GM23248 (cell line): ENCODE data around the gene ANKRD50. TPM values are rescaled to one million over a fixed set of nuclear protein-coding genes. Genes with fewer than 3 reads are reported as not detected.

ENCODE experiments used
- DNase-seq: peaks from one replicate; pipeline ENCODE4 v3.0.0-alpha.2; 2015
- H2AFZ ChIP-seq: fragments of 200-600 bp; sonication (generic); 2 replicates; pipeline ENCODE4 v1.6.1; 2016; ENCODE audit warnings: antibody characterized with exemption
- H3F3A ChIP-seq: fragments of 200-600 bp; sonication (generic); 2 replicates; pipeline ENCODE4 v1.6.1; 2016; ENCODE audit warnings: mild to moderate bottlenecking, antibody characterized with exemption, mixed run types; ENCODE audit not compliant: insufficient read depth
- H3K27ac ChIP-seq: fragments of 200-600 bp; sonication (generic); 2 replicates; pipeline ENCODE4 v1.5.1; 2016; ENCODE audit warnings: mild to moderate bottlenecking
- H3K27me3 ChIP-seq: fragments of 200-600 bp; sonication (generic); replicated peaks from 2 replicates; pipeline ENCODE4 v1.6.1; 2016; ENCODE audit warnings: mild to moderate bottlenecking; ENCODE audit not compliant: insufficient read depth
- H3K36me3 ChIP-seq: fragments of 200-600 bp; sonication (generic); 2 replicates; pipeline ENCODE4 v1.6.1; 2016; ENCODE audit warnings: low read depth, mild to moderate bottlenecking
- H3K4me1 ChIP-seq: fragments of 200-600 bp; sonication (generic); 2 replicates; pipeline ENCODE4 v1.6.1; 2016; ENCODE audit warnings: mild to moderate bottlenecking; ENCODE audit not compliant: insufficient read depth
- H3K4me2 ChIP-seq: fragments of 200-600 bp; sonication (generic); one replicate; pipeline ENCODE4 v1.6.1; 2016; ENCODE audit warnings: mild to moderate bottlenecking; ENCODE audit not compliant: unreplicated experiment
- H3K4me3 ChIP-seq: fragments of 200-600 bp; sonication (generic); 2 replicates; pipeline ENCODE4 v1.5.1; 2016; ENCODE audit warnings: mild to moderate bottlenecking
- H3K79me2 ChIP-seq: fragments of 200-600 bp; sonication (generic); 2 replicates; pipeline ENCODE4 v1.6.1; 2016; ENCODE audit warnings: mild to moderate bottlenecking; ENCODE audit not compliant: insufficient read depth
- H3K9ac ChIP-seq: fragments of 200-600 bp; sonication (generic); 2 replicates; pipeline ENCODE4 v1.6.1; 2016; ENCODE audit warnings: mild to moderate bottlenecking
- H3K9me2 ChIP-seq: fragments of 200-600 bp; sonication (generic); 2 replicates; pipeline ENCODE4 v1.6.1; 2016; ENCODE audit warnings: mixed run types, mild to moderate bottlenecking, moderate library complexity; ENCODE audit not compliant: insufficient read depth
- H3K9me3 ChIP-seq: fragments of 200-600 bp; sonication (generic); one replicate; pipeline ENCODE4 v1.6.1; 2017; ENCODE audit warnings: low read depth
- H4K20me1 ChIP-seq: fragments of 200-600 bp; sonication (generic); 2 replicates; pipeline ENCODE4 v1.6.0; 2016; ENCODE audit not compliant: insufficient read depth
- EZH2 ChIP-seq: fragments of 200-600 bp; sonication (generic); IDR thresholded peaks from 2 replicates; pipeline ENCODE4 v1.6.1; 2018; ENCODE audit warnings: antibody characterized with exemption, mild to moderate bottlenecking; ENCODE audit not compliant: insufficient read depth, poor library complexity, severe bottlenecking
- EZH2phosphoT487 ChIP-seq: fragments of 200-600 bp; sonication (generic); IDR thresholded peaks from 2 replicates; pipeline ENCODE4 v1.6.1; 2018; ENCODE audit warnings: antibody characterized with exemption, moderate library complexity, mild to moderate bottlenecking, low read depth; ENCODE audit not compliant: insufficient read depth
- WGBS, 2 experiments: methylation state at CpG; one replicate each; pipeline ENCODE4 v1.1.6; 2015 to 2017; ENCODE audit warnings: low lambda C conversion rate in 2 of 2, low coverage in 1 of 2; ENCODE audit errors: missing lambda C conversion rate in 2 of 2; 5-methylcytosine and 5-hydroxymethylcytosine counted together
- in situ Hi-C: fragments of 300-500 bp; cut with MboI; formaldehyde crosslinking; loops from 2 replicates; pipeline ENCODE4 v1.15.0; 2020
- polyA plus RNA-seq: library from polyadenylated mRNA; unstranded; fragments of >200 nt; fragmentation: Nextera tagmentation; extraction: Ambion mirVana; gene quantifications from 2 replicates; pipeline ENCODE4 v1.2.1, GENCODE V29; 2016
- total RNA-seq: library from RNA; depleted of rRNA; stranded (reverse); fragments of >200 nt; shearing (Covaris generic); gene quantifications from 2 replicates; pipeline ENCODE4 v1.2.3, GENCODE V29; 2014; rRNA removed

ANKRD50 gene, protein sequence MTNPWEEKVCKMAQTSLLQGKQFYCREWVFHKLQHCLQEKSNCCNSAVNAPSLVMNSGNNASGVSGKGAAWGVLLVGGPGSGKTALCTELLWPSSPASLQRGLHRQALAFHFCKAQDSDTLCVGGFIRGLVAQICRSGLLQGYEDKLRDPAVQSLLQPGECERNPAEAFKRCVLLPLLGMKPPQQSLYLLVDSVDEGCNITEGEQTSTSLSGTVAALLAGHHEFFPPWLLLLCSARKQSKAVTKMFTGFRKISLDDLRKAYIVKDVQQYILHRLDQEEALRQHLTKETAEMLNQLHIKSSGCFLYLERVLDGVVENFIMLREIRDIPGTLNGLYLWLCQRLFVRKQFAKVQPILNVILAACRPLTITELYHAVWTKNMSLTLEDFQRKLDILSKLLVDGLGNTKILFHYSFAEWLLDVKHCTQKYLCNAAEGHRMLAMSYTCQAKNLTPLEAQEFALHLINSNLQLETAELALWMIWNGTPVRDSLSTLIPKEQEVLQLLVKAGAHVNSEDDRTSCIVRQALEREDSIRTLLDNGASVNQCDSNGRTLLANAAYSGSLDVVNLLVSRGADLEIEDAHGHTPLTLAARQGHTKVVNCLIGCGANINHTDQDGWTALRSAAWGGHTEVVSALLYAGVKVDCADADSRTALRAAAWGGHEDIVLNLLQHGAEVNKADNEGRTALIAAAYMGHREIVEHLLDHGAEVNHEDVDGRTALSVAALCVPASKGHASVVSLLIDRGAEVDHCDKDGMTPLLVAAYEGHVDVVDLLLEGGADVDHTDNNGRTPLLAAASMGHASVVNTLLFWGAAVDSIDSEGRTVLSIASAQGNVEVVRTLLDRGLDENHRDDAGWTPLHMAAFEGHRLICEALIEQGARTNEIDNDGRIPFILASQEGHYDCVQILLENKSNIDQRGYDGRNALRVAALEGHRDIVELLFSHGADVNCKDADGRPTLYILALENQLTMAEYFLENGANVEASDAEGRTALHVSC (N-terminal part only)
- total RNA-seq (16.4 and 18.7 TPM in 2 replicates), polyA plus RNA-seq (5.4 and 6.2 TPM in 2 replicates)

DNA sequence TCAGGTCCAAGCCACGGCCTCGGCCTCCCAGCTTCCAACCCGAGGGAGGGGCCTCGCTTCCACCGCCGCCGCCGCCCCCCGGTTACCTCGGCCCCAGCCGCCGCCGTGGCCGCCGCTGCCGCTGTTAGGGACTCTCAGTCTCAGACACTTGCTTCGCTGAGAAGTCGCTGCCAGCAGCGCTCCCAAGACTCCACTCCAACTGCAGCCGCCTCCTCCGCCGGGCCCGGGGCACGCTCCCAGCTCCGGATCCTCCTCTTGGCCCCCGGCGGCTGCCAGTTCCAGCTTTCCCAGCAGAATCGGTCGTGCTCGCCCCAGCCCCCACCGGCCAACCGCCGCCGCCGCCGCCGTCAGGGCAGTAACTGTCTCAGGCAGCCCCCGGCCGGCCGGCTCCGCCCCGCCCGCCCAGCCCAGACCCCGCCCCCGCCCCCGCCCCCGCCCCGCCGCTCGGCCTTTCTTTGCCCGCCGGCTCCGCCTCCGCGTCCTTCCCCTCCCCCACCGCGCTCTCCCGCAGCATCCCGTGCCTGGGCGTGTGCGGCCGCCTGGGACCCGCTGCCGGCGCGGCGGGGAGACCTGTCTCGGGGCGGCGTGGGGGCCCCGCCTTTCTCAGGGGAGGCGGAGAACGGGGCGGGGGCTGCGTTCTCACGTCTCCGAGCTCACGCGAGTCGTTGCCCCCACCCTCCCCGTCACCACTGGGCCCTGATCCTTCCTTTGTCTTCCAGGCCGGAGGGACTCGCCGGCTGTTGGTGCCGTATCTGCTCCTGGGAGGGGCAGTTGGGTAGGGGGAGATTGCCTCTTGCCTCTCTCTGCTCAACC is at the start of gene ANKRD50:
ANKRD50 (minus strand) TSS at position 361 of the 813 bp plus-strand sequence. CDS start 2,221 bp downstream, outside the sequence.
- H3F3A ChIP-seq = peaks cover 30% of the 10 kb centered on the region
- H3K27me3 ChIP-seq = no peaks in the 10 kb centered on the region
- TF ChIP-seq EZH2phosphoT487 (no peak), EZH2 (no peak)
- H3K9me2 ChIP-seq = no peaks in the 10 kb centered on the region
- WGBS, 2 experiments = 1% methylated on average over 33 to 63 of the region's 85 CpGs
- H3K4me3 ChIP-seq = peak within 1 kb of the TSS; percentile 90
- H3K4me1 ChIP-seq = peaks cover 33% of the 10 kb centered on the region
- H3K79me2 ChIP-seq = peaks cover 43% of the 10 kb centered on the region
- peak within 1 kb of the TSS; percentile 97 for H2AFZ ChIP-seq
- H3K9ac ChIP-seq = peak within 1 kb of the TSS; percentile 98
- peak; percentile 97 for DNase-seq
- peaks cover 2% of the 10 kb centered on the region; the same call in 1 of the 2 replicates for H3K36me3 ChIP-seq
- H3K9me3 ChIP-seq = no peaks in the 10 kb centered on the region
- H4K20me1 ChIP-seq = 0 out of 2 replicates have a peak, but pooled peaks cover 6% of the 10 kb centered on the region
- in situ Hi-C loops = no loop called here
- peak within 1 kb of the TSS; percentile 99 for H3K27ac ChIP-seq
- peak within 1 kb of the TSS; percentile 95 for H3K4me2 ChIP-seq

DNA sequence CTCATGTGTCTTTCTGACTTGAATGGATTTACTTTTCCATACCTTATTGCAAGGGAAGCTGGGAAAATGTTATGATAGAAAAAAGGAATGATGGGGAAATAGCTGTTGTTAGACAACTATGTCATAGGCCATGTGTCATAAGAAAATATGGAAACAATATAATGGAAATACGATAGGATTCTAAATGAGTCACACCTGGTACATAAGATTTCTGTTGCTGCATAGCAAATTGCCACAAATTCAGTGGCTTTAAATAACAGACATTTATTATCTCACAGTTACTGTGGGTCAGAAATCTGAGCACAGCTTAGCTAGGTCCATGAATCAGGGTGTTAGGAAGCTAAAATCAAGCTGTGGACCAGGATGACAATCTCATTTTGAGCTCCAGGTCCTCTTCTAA is 44.6 kb upstream of the ANKRD50 start:
- Histone ChIP-seq H3K36me3 (no peaks in the 10 kb centered on the region), H4K20me1 (no peaks in the 10 kb centered on the region), H3K4me2 (no peak overlapping the region), H3K27me3 (no peaks in the 10 kb centered on the region), H3K79me2 (no peaks in the 10 kb centered on the region), H2AFZ (no peak overlapping the region), H3F3A (0 out of 2 replicates have a peak, but pooled peaks cover 6% of the 10 kb centered on the region), H3K9me3 (no peaks in the 10 kb centered on the region), H3K4me1 (no peaks in the 10 kb centered on the region), H3K9ac (no peak overlapping the region), H3K4me3 (no peak overlapping the region), H3K27ac (no peak overlapping the region), H3K9me2 (no peaks in the 10 kb centered on the region)
- in situ Hi-C loops = no loop called here
- WGBS, 2 experiments = 32 to 36% methylated on average over 1 of the region's 1 CpG
- TF ChIP-seq EZH2phosphoT487 (no peak), EZH2 (no peak)
- DNase-seq = peak; percentile 53

DNA sequence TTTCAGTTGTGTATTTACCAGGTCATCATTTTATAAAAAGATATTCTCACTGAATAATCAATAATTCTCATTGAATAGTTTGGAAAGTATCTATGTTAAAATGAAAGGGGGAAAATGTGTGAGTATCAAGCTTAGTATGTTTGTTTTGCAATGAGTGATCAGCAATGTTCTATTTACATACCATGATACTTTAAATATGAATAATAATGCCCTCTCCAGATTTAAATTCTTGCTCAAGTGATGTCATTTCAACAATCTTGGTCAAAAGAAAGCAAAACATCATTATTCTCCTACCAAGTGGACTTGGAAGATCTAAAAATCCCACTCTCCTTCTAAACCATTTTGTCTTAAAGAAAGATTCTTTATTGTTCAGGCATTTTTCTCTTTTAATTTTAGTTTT is 42.1 kb upstream of the ANKRD50 start:
- TF ChIP-seq EZH2 (no peak), EZH2phosphoT487 (no peak)
- H3K27me3 ChIP-seq = no peaks in the 10 kb centered on the region
- DNase-seq = peak; percentile 14
- H3K4me2 ChIP-seq = no peak overlapping the region
- H3K9ac ChIP-seq = no peak overlapping the region
- H3K9me3 ChIP-seq = no peaks in the 10 kb centered on the region
- H3K4me3 ChIP-seq = no peak overlapping the region
- no peaks in the 10 kb centered on the region for H3K79me2 ChIP-seq
- H3F3A ChIP-seq = 0 out of 2 replicates have a peak, but pooled peaks cover 6% of the 10 kb centered on the region
- no peak overlapping the region for H3K27ac ChIP-seq
- in situ Hi-C loops = no loop called here
- no peaks in the 10 kb centered on the region for H3K4me1 ChIP-seq
- H2AFZ ChIP-seq = 0 out of 2 replicates have a peak overlapping the region, but pooled peaks have one; percentile 16
- H3K9me2 ChIP-seq = no peaks in the 10 kb centered on the region
- H3K36me3 ChIP-seq = no peaks in the 10 kb centered on the region
- H4K20me1 ChIP-seq = no peaks in the 10 kb centered on the region
